Measurements from ENCODE around the gene FGD6. TPM values are rescaled to one million over a fixed set of nuclear protein-coding genes. Genes with fewer than 3 reads are reported as not detected.

FGD6 gene
- polyA plus RNA-seq: 10 to 100 TPM in 1 of 4 donors, 1 to 10 TPM in 2, under 1 TPM in 1; 0.89 to 11.4 (median 1.3) TPM
- long read RNA-seq, donor 1, partial matches to known transcripts: 7 of 7 reads
- long read RNA-seq, donor 1, other reads (novel, unspliced or antisense): 0 of 7 reads
- long read RNA-seq, donor 2: 0 reads
- long read RNA-seq, donor 3: 0 reads
- long read RNA-seq, donor 4: 0 reads
- long read RNA-seq, donor 5: 0 reads
- long read RNA-seq, donor 6, full-length matches to known transcripts: 1 of 1 reads
- long read RNA-seq, donor 6, partial matches to known transcripts: 0 of 1 reads
- long read RNA-seq, donor 6, other reads (novel, unspliced or antisense): 0 of 1 reads
- long read RNA-seq, donor 7: 0 reads
- long read RNA-seq, donor 8: 0 reads
- long read RNA-seq, donor 9: 0 reads
- long read RNA-seq, donor 10, partial matches to known transcripts: 6 of 6 reads
- long read RNA-seq, donor 10, other reads (novel, unspliced or antisense): 0 of 6 reads

DNA sequence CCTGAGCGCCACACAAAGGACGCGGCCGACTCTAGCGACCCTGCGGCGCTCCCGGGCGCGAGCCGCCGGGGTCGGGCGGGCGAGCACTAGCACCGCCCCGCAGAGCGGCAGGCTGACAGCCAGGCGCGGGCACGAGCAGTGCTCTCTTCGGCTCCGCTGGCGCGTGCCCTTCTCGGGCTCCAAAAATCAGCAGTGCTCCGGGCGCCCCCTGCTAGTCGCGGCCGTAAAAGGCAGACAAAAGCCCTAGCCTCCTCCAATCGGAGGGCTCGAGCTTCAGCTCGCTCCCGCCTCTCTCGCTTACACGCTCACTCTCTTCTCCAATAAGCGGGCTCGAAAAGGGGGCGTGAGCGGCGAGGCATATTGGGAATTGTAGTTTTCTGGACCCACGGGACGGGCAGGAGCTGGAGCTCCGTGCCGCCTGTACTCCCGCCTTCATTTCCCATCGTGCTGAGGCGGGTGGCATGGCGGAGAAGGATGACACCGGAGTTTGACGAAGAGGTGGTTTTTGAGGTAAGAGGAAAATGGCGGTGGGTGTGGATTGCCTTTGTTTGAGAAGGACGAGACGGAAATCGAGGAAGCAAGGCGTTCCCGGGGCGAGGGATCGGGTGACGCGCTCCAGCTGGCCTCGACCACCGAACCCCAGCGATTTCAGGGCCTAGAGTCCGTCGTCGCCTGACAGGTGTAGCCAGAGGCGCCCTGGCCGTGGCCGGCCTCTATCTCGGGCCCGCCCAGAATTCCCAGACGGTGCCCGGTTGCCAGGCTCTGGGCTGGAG is at the start of gene FGD6, which contains the start of gene VEZT:
Gene FGD6 (minus strand): TSS at position 91 of the 773 bp plus-strand sequence. CDS start 227 bp downstream, outside the sequence.
Gene VEZT (plus strand): TSS at position 431 of the 773 bp plus-strand sequence. CDS start 44 bp downstream, at position 475.
- DNase-seq (peak; percentile 99), FAIRE-seq (peak; percentile 79)
- Histone ChIP-seq H3K9me3 (ENCODE audit: control insufficient read depth in 2 of 2, insufficient read depth in 1 of 2, low read depth in 1 of 2, low read length in 1 of 2) (no peaks in the 10 kb centered on the region), H3K27me3 (ENCODE audit: control insufficient read depth in 3 of 3, insufficient read depth in 3 of 3, low read length in 3 of 3) (no peaks in the 10 kb centered on the region), H3K4me1 (ENCODE audit: control insufficient read depth in 3 of 3, insufficient read depth in 2 of 3, low read depth in 1 of 3, low read length in 2 of 3) (peaks cover 0 to 9% (median 2%) of the 10 kb centered on the region in 3 donors), H3K27ac (ENCODE audit: low read depth in 1 of 3, low read length in 2 of 3) (peak within 1 kb of the TSS; percentile 88 to 97 (median 92)), H3K36me3 (ENCODE audit: control insufficient read depth in 3 of 3, insufficient read depth in 2 of 3, low read depth in 1 of 3, low read length in 3 of 3) (peaks cover 0 to 3% (median 0%) of the 10 kb centered on the region in 3 donors), H3K4me3 (ENCODE audit: low read depth in 1 of 3, low read length in 3 of 3) (peak within 1 kb of the TSS; percentile 88 to 95 (median 94))
- 0% methylated on average over 70 to 75 of the region's 75 CpGs for WGBS, 3 donors

DNA sequence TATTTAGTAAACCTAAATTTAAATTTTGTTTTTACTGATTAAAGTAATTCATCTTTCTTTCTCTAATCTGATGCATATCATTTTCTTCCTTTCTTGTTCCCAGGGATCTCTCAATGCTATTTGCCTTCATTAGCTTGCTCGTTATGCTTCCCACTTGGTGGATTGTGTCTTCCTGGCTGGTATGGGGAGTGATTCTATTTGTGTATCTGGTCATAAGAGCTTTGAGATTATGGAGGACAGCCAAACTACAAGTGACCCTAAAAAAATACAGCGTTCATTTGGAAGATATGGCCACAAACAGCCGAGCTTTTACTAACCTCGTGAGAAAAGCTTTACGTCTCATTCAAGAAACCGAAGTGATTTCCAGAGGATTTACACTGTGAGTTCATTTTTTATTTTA is 49.0 kb upstream of the FGD6 start:
- DNase-seq: no peak
- Histone ChIP-seq H3K27me3 (ENCODE audit: control insufficient read depth in 3 of 3, insufficient read depth in 3 of 3, low read length in 3 of 3) (no peaks in the 10 kb centered on the region), H3K4me3 (ENCODE audit: low read depth in 1 of 3, low read length in 3 of 3) (no peak overlapping the region), H3K9me3 (ENCODE audit: control insufficient read depth in 2 of 2, insufficient read depth in 1 of 2, low read depth in 1 of 2, low read length in 1 of 2) (no peaks in the 10 kb centered on the region), H3K36me3 (ENCODE audit: control insufficient read depth in 3 of 3, insufficient read depth in 2 of 3, low read depth in 1 of 3, low read length in 3 of 3) (peaks cover 5 to 17% (median 6%) of the 10 kb centered on the region in 3 donors), H3K4me1 (ENCODE audit: control insufficient read depth in 3 of 3, insufficient read depth in 2 of 3, low read depth in 1 of 3, low read length in 2 of 3) (no peaks in the 10 kb centered on the region), H3K27ac (ENCODE audit: low read depth in 1 of 3, low read length in 2 of 3) (no peak overlapping the region)
- no peak for FAIRE-seq
- WGBS, 3 donors: 87 to 94% (median 94%) methylated on average over 6 of the region's 6 CpGs

DNA sequence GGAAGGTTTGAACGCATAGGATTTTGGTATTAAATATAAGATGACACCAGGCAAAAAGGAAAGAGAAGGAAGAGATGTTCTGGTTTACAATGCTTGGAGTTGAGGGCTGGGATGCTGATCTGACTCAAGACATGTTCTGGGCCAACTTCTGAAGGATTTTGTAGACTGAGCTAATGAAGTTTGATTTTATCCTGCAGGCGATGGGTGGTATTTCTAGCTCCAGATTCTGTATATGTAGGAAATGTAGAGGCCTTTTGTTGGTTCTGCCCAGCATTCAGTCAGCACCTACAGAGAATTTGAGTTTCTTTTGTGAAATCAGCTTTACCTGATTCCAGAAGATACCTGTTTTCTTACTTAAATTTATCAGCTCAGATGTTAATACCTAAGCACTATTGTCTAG is 48.5 kb upstream of the FGD6 start:
- no peaks in the 10 kb centered on the region for H3K9me3 ChIP-seq (ENCODE audit: control insufficient read depth in 2 of 2, insufficient read depth in 1 of 2, low read depth in 1 of 2, low read length in 1 of 2)
- H3K4me1 ChIP-seq (ENCODE audit: control insufficient read depth in 3 of 3, insufficient read depth in 2 of 3, low read depth in 1 of 3, low read length in 2 of 3): no peaks in the 10 kb centered on the region
- WGBS, 3 donors: 93 to 100% (median 100%) methylated on average over 2 of the region's 2 CpGs
- no peaks in the 10 kb centered on the region for H3K27me3 ChIP-seq (ENCODE audit: control insufficient read depth in 3 of 3, insufficient read depth in 3 of 3, low read length in 3 of 3)
- DNase-seq (no peak), FAIRE-seq (no peak)
- no peak overlapping the region for H3K27ac ChIP-seq (ENCODE audit: low read depth in 1 of 3, low read length in 2 of 3)
- no peak overlapping the region for H3K4me3 ChIP-seq (ENCODE audit: low read depth in 1 of 3, low read length in 3 of 3)
- H3K36me3 ChIP-seq (ENCODE audit: control insufficient read depth in 3 of 3, insufficient read depth in 2 of 3, low read depth in 1 of 3, low read length in 3 of 3): peaks cover 5 to 17% (median 6%) of the 10 kb centered on the region in 3 donors

DNA sequence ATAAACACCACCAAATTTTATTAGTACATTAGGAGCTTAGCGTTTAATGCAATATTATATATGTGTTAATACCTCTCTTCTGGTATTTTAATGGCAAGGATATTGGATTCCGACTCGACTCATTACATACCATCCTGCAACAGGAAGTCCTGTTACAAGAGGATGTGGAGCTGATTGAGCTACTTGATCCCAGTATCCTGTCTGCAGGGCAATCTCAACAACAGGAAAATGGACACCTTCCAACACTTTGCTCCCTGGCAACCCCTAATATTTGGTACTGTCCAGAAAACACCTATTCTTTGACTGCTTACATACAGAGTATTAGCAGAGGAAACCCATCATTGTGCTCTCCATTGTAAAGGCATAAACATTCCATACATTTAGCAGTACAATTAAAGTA is 45.5 kb upstream of the FGD6 start:
- FAIRE-seq: no peak
- Histone ChIP-seq H3K27me3 (ENCODE audit: control insufficient read depth in 3 of 3, insufficient read depth in 3 of 3, low read length in 3 of 3) (no peaks in the 10 kb centered on the region), H3K27ac (ENCODE audit: low read depth in 1 of 3, low read length in 2 of 3) (no peak overlapping the region), H3K9me3 (ENCODE audit: control insufficient read depth in 2 of 2, insufficient read depth in 1 of 2, low read depth in 1 of 2, low read length in 1 of 2) (no peaks in the 10 kb centered on the region), H3K4me3 (ENCODE audit: low read depth in 1 of 3, low read length in 3 of 3) (no peak overlapping the region), H3K36me3 (ENCODE audit: control insufficient read depth in 3 of 3, insufficient read depth in 2 of 3, low read depth in 1 of 3, low read length in 3 of 3) (peaks cover 6 to 20% (median 9%) of the 10 kb centered on the region in 3 donors), H3K4me1 (ENCODE audit: control insufficient read depth in 3 of 3, insufficient read depth in 2 of 3, low read depth in 1 of 3, low read length in 2 of 3) (no peaks in the 10 kb centered on the region)
- 76 to 96% (median 90%) methylated on average over 3 of the region's 3 CpGs for WGBS, 3 donors
- DNase-seq: peak in 1 of 2 donors; percentile 2

- Histone ChIP-seq H3K27ac (ENCODE audit: low read depth in 1 of 3, low read length in 2 of 3) (no peak overlapping the region), H3K36me3 (ENCODE audit: control insufficient read depth in 3 of 3, insufficient read depth in 2 of 3, low read depth in 1 of 3, low read length in 3 of 3) (peaks cover 3 to 18% (median 7%) of the 10 kb centered on the region in 3 donors), H3K4me3 (ENCODE audit: low read depth in 1 of 3, low read length in 3 of 3) (no peak overlapping the region), H3K9me3 (ENCODE audit: control insufficient read depth in 2 of 2, insufficient read depth in 1 of 2, low read depth in 1 of 2, low read length in 1 of 2) (no peaks in the 10 kb centered on the region), H3K27me3 (ENCODE audit: control insufficient read depth in 3 of 3, insufficient read depth in 3 of 3, low read length in 3 of 3) (no peaks in the 10 kb centered on the region), H3K4me1 (ENCODE audit: control insufficient read depth in 3 of 3, insufficient read depth in 2 of 3, low read depth in 1 of 3, low read length in 2 of 3) (no peaks in the 10 kb centered on the region)
- WGBS, 3 donors: 96 to 97% (median 96%) methylated on average over 4 of the region's 4 CpGs
- FAIRE-seq: no peak
- DNase-seq: no peak
These were observed 43.8 kb upstream of the FGD6 start for GRCh38 chr12:95261109-95261508.

GRCh38 chr12:95259368-95259767 is 42.1 kb upstream of the FGD6 start:
- no peak overlapping the region for H3K4me3 ChIP-seq (ENCODE audit: low read depth in 1 of 3, low read length in 3 of 3)

GRCh38 chr12:95258803-95259202 is 41.5 kb upstream of the FGD6 start:
- Histone ChIP-seq H3K4me1 (ENCODE audit: control insufficient read depth in 3 of 3, insufficient read depth in 2 of 3, low read depth in 1 of 3, low read length in 2 of 3) (no peaks in the 10 kb centered on the region), H3K4me3 (ENCODE audit: low read depth in 1 of 3, low read length in 3 of 3) (no peak overlapping the region), H3K9me3 (ENCODE audit: control insufficient read depth in 2 of 2, insufficient read depth in 1 of 2, low read depth in 1 of 2, low read length in 1 of 2) (no peaks in the 10 kb centered on the region), H3K27me3 (ENCODE audit: control insufficient read depth in 3 of 3, insufficient read depth in 3 of 3, low read length in 3 of 3) (no peaks in the 10 kb centered on the region), H3K36me3 (ENCODE audit: control insufficient read depth in 3 of 3, insufficient read depth in 2 of 3, low read depth in 1 of 3, low read length in 3 of 3) (peaks cover 3 to 25% (median 11%) of the 10 kb centered on the region in 3 donors), H3K27ac (ENCODE audit: low read depth in 1 of 3, low read length in 2 of 3) (no peak overlapping the region)
- FAIRE-seq (no peak), DNase-seq (no peak)
- WGBS, 3 donors: 86 to 89% (median 86%) methylated on average over 2 of the region's 2 CpGs

More at GRCh38 chr12:95259368-95259767, 42.1 kb upstream of the FGD6 start:
- DNase-seq: peak in 1 of 2 donors; percentile 20
- WGBS, 3 donors: 17 to 60% (median 33%) methylated on average over 1 of the region's 1 CpG
- Histone ChIP-seq H3K4me1 (ENCODE audit: control insufficient read depth in 3 of 3, insufficient read depth in 2 of 3, low read depth in 1 of 3, low read length in 2 of 3) (no peaks in the 10 kb centered on the region), H3K9me3 (ENCODE audit: control insufficient read depth in 2 of 2, insufficient read depth in 1 of 2, low read depth in 1 of 2, low read length in 1 of 2) (no peaks in the 10 kb centered on the region), H3K36me3 (ENCODE audit: control insufficient read depth in 3 of 3, insufficient read depth in 2 of 3, low read depth in 1 of 3, low read length in 3 of 3) (peaks cover 3 to 22% (median 11%) of the 10 kb centered on the region in 3 donors), H3K27ac (ENCODE audit: low read depth in 1 of 3, low read length in 2 of 3) (no peak overlapping the region), H3K27me3 (ENCODE audit: control insufficient read depth in 3 of 3, insufficient read depth in 3 of 3, low read length in 3 of 3) (no peaks in the 10 kb centered on the region)
- FAIRE-seq: no peak

GRCh38 chr12:95258151-95258550 is 40.9 kb upstream of the FGD6 start:
- WGBS, 3 donors: 96 to 98% (median 98%) methylated on average over 2 of the region's 2 CpGs
- Histone ChIP-seq H3K4me1 (ENCODE audit: control insufficient read depth in 3 of 3, insufficient read depth in 2 of 3, low read depth in 1 of 3, low read length in 2 of 3) (no peaks in the 10 kb centered on the region), H3K36me3 (ENCODE audit: control insufficient read depth in 3 of 3, insufficient read depth in 2 of 3, low read depth in 1 of 3, low read length in 3 of 3) (peaks cover under 1 to 24% (median 11%) of the 10 kb centered on the region in 3 donors), H3K27ac (ENCODE audit: low read depth in 1 of 3, low read length in 2 of 3) (no peak overlapping the region), H3K27me3 (ENCODE audit: control insufficient read depth in 3 of 3, insufficient read depth in 3 of 3, low read length in 3 of 3) (no peaks in the 10 kb centered on the region), H3K9me3 (ENCODE audit: control insufficient read depth in 2 of 2, insufficient read depth in 1 of 2, low read depth in 1 of 2, low read length in 1 of 2) (no peaks in the 10 kb centered on the region), H3K4me3 (ENCODE audit: low read depth in 1 of 3, low read length in 3 of 3) (no peak overlapping the region)
- DNase-seq (no peak), FAIRE-seq (no peak)

All from small intestine (tissue), 16 donors.